ENCODE measurements around the gene SMC2.

GRCh38 chr9:104144336-104144735 lies 50.2 kb downstream of the SMC2 start:
- TF ChIP-seq GATA2 (IDR thresholded peaks at IDR 0.05; ENCODE audit: low read depth, low read length) = no peak
- no peak for TF ChIP-seq GATA3 (IDR thresholded peaks at IDR 0.05; ENCODE audit: low read depth, low read length)
